DLD1 (cell line): ENCODE results near the gene MMD2.

Experiments used
- in situ Hi-C: cut with HindIII; loops from 2 replicates; pipeline ENCODE4 v1.10.0; 2017; ENCODE audit warnings: low sequenced_read_pairs

Gene MMD2

GRCh38 chr7:4873071-4873944, 85.7 kb downstream of the MMD2 start:
- in situ Hi-C loops = no loop called here

DNA sequence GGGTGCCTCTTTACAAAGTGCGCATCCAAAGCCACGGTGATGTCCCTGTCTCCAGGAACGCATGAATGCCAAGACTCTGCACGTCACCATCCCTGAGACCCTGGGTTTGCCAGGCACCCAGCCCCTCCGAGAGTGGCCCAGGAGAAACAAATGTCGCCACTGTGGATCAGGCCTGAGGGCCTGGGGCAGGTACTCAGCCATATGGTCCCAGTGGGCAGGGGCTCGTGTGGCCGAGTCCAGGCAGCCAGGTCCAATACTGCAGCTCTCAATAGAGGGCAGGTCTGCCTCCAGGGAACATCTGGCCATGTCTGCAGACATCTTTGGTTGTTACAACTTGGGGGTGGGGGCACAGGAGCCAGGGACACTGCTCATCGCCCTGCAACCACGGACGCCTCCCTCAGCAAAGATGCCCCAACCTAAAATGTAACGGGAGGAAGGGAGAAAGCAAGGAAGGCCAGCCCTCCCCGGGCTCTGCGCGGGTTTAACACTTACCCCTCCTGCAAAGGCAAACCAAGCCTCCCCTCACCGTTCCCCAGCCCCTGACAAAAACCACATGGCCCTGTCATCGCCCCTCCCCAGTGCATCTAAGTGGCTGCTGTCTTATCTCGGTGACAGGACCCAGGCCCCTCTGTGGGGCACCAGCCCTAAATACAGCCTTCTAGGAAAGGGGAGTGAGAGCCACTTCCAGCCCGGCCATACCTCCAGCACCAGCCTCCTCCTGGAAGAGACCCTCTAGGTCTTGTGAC, 86.9 kb downstream of the MMD2 start:
- in situ Hi-C loops = no loop called here

- in situ Hi-C loops = no loop called here
These were observed 87.8 kb downstream of the MMD2 start for GRCh38 chr7:4871056-4871680.

DNA sequence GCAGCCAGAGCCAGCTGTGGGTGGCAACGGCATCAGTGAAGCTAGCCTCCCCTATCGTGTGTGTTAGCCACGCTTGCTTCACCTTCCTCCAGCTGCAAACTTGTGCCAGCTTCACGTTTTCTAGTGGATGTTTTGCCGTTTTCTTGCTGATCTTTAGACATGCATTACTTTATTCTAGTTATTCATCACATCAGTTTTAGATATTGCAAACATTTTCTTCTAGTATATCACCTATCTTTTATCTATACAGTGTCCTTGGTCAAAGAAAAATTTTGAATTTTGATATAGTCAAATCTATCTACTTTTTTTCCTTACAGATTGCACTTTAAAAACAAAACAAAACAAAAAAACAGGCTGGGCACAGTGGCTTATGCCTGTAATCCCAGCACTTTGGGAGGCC, 90.5 kb downstream of the MMD2 start:
- in situ Hi-C loops = loop anchor here (10.0 kb wide), 1 partner anchor 196 kb away; no protein-coding TSS in a partner anchor

- in situ Hi-C loops = loop anchor here (10.0 kb wide), 1 partner anchor 198 kb away; no protein-coding TSS in a partner anchor
These were observed 92.2 kb downstream of the MMD2 start for GRCh38 chr7:4866528-4867496.

DNA sequence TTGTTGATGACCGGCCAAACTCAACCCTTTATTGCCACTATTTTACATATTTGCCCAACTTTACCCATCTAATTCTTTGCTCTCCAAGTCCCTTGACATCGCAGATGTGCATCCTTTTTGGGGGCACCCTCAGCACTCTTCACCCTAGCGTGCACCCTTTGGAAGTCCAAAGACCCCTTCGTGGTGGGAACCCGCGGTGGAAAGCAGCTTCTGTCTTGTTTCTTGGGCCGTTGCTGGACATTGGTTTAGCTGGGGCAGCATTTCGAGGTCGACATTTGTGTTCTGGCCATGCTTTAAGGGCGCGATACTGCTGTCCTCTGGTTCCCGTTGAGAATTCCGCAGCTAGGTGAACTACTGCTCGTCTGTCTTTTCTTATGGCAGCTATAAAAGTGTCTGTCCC, 96.8 kb downstream of the MMD2 start:
- in situ Hi-C loops = loop anchor here (10.0 kb wide), 1 partner anchor 203 kb away; no protein-coding TSS in a partner anchor

DNA sequence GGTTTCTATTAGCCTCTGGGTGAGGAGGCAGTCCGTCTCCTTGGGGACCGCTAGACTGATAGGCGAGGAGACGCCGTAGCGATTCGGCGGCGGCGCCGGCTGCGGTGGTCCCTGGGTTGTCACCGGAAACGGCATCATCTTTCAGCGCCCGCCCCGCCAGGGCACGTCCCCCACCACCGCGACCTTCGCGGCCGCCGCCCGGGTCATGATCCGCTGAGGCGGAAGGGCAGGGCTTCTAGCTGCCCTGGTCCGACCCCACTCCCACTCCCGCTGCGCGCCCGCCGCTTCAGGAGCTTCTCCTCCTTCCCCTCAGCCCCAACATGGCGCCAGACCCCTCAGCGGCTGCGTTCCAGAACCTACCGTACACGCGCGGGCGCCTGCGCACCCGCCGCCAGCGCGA, 97.3 kb downstream of the MMD2 start, which contains the start of gene PAPOLB:
Gene PAPOLB, minus strand, starts transcription at position 358 of the 400 bp plus-strand sequence. Its CDS starts 220 bp downstream, at position 138.
- in situ Hi-C loops = loop anchor here (10.0 kb wide), 1 partner anchor 203 kb away; no protein-coding TSS in a partner anchor

DNA sequence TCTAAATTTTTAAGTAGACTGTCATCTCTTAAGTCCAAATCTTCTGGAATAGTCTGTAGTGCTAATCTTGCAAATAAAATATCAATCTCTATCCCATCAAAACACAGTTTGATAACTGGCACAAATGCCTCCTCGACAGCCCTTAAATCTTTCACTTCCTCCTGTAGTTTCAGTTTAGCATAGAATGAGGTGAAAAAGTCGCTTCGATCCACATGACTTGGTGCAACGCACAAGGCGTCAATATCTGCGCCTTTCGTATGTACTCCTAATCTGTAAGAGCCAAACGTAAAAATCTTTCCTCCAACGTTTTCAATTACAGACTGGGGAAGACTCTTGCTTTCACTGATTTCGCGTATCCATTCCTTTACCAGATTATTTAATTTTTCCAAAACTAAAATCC, 97.8 kb downstream of the MMD2 start:
- in situ Hi-C loops = loop anchor here (10.0 kb wide), 1 partner anchor 204 kb away; no protein-coding TSS in a partner anchor

- in situ Hi-C loops = no loop called here
These were observed 101.8 kb downstream of the MMD2 start for GRCh38 chr7:4857189-4857588.

GRCh38 chr7:4856336-4857057, 102.5 kb downstream of the MMD2 start:
- in situ Hi-C loops = no loop called here
